HepG2 (cell line): ENCODE data around the gene AHRR.

Source experiments
- CBX5 ChIP-seq: sonication (generic); formaldehyde crosslinking; IDR thresholded peaks from 2 replicates; pipeline ENCODE4 v1.4.0; 2020; ENCODE audit warnings: missing genetic modification reagents, borderline replicate concordance
- CTCF ChIP-seq: sonication (generic); formaldehyde crosslinking; IDR thresholded peaks from 2 replicates; pipeline ENCODE4 v1.5.0; 2020; ENCODE audit warnings: mild to moderate bottlenecking, missing genetic modification reagents, moderate library complexity
- ZFX ChIP-seq: sonication (generic); formaldehyde crosslinking; IDR thresholded peaks from 2 replicates; pipeline ENCODE4 v1.4.0; 2020; ENCODE audit warnings: mild to moderate bottlenecking, low read depth, missing genetic modification reagents, moderate library complexity
- TF ChIP-seq, protein P1 (sequence below): IDR thresholded peaks from 2 replicates; pipeline ENCODE4 v1.6.1; 2016; ENCODE audit warnings: missing compliant biosample characterization, missing genetic modification reagents, borderline replicate concordance

GRCh38 chr5:421287-421880 is 99.9 kb downstream of the AHRR start:
- TF ChIP-seq CTCF (CRISPR knock-in tag) (no peak), ZFX (CRISPR knock-in tag) (no peak), CBX5 (no peak)
- TF ChIP-seq, protein P1, sequence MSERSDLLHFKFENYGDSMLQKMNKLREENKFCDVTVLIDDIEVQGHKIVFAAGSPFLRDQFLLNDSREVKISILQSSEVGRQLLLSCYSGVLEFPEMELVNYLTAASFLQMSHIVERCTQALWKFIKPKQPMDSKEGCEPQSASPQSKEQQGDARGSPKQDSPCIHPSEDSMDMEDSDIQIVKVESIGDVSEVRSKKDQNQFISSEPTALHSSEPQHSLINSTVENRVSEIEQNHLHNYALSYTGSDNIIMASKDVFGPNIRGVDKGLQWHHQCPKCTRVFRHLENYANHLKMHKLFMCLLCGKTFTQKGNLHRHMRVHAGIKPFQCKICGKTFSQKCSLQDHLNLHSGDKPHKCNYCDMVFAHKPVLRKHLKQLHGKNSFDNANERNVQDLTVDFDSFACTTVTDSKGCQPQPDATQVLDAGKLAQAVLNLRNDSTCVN (CRISPR knock-in tag) = no peak
